HG02678 (cell line): ENCODE measurements around the gene HOXD3.

ENCODE experiments used
- ATAC-seq: cut with Tn5 transposase; IDR thresholded peaks from one replicate; pipeline ENCODE4 v1.9.1; 2021; ENCODE audit warnings: mild to moderate bottlenecking, moderate library complexity; ENCODE audit not compliant: unreplicated experiment

HOXD3 gene

GRCh38 chr2:176132205-176133171 lies 24.6 kb upstream of the HOXD3 start:
- no peak for ATAC-seq

DNA sequence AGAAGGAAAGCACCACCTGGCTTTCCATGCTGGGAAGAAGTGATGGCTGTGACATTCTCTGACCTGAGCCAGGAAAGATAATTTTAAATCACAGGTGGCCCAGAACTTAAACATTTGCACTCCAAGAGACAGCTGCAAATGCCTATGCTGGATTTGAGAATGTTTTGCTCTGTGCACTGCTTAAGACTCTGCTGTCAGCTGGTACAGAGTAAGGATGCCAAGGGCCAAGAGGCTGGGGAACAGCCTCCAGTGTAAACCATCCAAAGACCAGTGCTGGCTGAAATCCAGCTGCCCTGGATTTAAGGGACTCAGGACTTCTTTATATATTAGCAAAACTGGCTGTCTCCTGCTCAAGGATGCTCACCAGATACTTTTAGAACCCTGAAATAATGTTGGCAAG lies 23.7 kb upstream of the HOXD3 start:
- no peak for ATAC-seq

GRCh38 chr2:176134035-176134434 lies 23.1 kb upstream of the HOXD3 start:
- ATAC-seq = no peak

- no peak for ATAC-seq
These were observed 22.1 kb upstream of the HOXD3 start for GRCh38 chr2:176135035-176135440.

DNA sequence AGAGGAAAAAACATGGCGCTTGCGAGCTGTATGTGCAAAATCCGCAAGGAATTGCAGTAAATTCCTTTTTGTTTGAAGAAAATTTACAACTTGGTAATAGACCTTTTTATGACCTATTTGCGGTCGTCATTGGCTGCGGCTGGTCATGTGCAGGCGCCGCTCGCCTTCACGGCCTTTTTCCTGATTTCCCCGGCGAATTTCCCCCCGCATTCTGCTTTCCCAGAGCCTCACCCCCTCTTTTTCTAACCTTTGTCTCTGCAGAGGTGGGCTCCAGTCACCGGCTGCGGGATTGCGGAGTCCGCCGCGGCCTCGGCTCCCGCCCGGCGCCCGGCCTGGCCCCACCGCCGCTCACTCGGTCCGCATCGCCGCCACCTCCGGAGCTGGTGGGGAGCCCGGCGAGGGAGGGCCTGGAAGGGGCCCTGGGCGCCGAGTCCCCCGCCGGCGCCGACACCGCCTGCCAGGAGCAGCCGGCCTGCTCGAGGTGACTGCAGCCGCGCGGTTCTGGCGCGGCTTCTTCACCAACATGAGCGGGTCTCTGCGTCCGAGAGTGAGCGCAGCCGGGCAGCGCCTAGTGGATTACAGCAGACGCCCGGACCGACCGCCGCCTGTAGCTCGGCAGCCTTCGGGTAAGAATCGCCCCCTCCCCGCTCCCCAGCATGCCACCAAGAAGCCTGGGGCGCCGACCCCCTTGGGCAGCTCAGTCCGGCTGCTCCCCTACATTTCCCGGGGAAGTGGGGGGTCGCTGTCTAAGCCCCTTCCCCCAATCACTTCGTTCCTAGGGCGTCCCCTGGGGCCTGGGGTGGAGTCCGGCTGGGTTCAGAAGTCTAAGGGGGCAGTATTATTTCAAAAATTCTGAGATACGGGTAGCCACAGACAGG lies 20.5 kb upstream of the HOXD3 start:
- no peak for ATAC-seq

GRCh38 chr2:176137252-176137580 lies 19.9 kb upstream of the HOXD3 start:
- no peak for ATAC-seq

DNA sequence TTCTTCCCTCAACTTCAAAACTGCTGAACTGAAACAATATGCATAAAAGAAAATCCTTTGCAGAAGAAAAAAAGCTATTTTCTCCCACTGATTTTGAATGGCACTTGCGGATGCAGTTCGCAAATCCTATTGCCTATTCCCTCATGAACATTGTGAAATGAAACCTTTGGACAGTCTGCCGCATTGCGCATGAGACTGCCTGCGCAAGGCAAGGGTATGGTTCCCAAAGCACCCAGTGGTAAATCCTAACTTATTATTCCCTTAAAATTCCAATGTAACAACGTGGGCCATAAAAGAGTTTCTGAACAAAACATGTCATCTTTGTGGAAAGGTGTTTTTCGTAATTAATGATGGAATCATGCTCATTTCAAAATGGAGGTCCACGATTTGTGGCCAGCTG lies 19.2 kb upstream of the HOXD3 start:
- no peak for ATAC-seq

GRCh38 chr2:176138526-176138922 lies 18.6 kb upstream of the HOXD3 start:
- ATAC-seq = no peak

GRCh38 chr2:176138923-176139660 lies 18.0 kb upstream of the HOXD3 start:
- no peak for ATAC-seq

DNA sequence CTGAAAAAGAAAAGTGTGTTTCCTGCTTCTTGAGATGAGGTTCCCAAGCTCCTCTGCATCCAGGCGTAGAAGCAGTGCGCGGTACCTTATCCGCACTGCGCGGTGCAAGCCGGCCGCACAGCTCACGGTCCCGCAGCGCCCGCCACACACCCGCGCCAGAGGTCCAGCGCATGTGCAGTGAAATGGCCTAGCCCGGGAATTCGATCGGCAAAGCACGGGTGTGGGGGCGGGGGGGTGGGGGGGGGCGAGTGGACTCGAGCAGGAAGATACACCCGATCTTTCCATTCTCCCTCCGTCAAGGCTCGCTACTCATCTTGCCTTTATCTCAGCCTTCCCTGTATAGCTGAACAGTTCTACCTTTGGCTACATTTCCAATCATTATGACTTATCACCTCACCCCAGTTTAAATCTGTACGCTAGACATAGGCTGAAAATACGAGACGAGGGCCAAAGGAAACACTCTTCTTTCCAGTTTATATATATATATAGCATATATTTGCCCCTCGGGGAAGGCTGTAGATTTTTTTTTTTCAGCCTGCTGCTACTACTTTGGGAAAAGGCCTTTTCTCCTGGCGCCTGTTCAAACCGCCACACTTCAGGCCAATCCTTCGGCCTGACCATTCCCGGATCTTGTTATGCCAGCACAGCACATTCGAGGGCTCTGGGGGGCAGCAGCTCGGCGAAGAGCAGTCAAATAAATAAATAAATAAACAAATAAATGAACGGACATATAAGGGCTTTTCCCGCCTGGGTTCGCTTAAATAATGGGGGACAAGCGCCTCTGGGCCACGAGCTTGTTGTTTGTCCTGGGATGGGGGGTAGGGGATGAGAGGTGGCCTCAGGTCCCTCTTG lies 17.2 kb upstream of the HOXD3 start:
- ATAC-seq = no peak

DNA sequence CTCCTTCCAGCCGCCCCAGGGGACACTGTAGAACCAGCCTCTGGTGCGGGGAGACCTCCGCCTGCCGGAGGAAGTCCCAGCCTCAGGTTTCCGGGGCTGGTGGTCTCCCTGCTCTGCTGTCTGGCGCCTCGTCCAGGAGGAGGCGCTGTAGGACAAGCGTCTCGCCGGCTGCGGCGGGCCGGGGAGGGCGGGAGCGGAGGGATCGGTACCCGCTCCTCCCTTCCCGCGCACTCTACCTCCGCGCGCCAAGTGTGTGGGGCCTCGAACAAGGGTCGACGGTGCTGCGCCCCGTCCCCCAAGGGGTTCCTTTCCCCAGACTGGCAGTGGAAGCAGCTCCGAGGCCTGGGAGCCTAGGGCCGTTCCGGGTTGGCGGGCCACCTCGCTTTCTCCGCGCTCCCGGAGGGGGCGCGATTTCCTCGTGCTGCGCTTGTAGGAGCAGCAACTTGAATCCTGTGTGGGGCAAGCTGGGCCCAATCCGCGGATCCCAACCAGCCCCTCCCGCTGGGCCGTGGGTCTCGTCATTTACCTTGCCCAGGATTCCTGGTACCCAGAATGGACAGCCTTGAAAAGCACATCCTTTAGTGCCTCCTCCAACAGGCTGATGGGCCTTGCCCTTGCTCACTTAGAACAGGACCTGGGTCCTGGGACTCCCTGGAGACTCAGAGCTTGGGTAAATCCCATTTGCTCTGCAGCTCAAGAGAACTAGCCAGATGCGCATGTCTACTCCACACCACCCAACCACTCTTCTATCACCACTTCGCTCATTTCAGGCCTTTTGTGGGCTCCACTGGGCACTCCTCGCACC lies 16.4 kb upstream of the HOXD3 start:
- peak; percentile 93 for ATAC-seq

GRCh38 chr2:176142281-176142680 lies 14.8 kb upstream of the HOXD3 start:
- no peak for ATAC-seq

DNA sequence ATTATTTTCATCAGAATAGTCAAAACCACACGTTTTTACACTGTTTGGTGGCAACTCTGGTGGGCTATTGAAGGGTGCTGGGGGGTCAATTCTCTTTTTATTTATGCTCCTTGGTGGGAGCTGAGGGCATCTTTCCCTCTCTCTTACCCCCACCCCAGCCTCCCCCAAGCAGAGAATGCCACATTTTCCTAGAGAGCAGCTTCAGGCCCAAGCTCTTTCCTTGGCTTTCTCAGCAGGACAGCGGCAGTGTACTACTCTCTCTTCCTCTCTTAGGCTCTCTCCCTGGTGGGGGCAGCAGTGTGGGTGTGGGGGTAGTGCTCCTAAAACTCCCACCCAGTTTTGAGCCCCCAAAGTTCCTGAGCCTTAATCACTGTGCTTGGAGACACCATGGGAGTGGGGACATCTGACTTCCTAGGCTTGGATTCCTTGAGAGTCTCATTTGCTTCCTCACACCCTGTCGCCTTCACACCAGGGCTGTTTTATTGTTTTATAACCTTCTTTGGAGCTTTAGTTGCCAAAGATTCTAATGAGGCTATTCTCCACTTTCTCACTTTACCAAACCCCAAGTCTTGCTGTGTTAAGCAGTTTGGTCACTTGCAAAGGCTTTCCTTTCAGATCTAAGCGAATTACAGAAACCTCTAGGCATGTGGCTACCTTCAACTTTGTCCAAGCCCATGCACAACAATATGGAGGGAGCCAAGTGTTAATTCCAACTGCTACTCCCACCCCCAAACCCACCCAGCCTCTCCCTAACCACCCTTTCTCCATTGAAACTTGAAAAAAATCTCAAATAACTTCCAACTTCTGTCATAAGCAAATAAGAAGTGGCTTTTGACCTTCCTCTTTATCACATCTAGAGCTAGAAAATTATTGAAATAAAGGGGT lies 11.8 kb upstream of the HOXD3 start:
- no peak for ATAC-seq

DNA sequence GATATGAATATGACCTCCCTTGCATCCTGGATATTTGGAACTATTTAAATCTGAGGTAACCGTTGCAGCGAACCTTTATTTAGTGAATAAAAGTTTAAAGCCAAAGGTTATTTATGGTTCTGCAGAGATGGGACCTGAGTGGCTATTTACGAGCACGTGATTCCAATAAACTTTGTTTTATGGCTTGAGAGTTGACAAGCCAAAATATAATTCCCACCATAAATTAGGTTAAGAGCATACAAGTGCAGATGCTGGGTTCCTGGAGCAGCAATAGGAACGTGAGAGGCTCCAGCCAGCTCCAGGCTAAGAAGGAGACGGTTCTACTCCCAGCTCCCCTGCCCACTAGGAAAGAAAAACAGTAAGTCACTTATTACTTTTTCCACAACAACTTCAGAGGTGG lies 11.0 kb upstream of the HOXD3 start:
- no peak for ATAC-seq

DNA sequence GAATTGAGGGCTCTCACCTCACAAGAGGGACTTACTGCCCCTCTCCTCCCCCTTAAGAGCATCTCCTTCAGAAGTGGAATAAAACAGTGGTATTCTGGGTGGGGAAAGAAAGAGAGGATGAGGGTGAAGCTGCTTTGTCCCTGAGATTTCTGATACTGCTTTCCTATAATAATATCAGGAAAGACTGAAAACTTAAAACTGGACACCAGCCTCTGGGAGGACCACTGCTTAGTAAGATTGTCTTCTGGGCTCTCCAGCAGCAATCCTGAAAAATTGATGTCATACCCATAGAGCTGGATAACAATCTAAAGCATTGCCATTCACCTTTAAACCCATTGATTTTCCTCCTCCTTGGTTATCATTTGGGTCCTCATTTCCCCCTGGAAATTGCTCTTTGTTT lies 10.5 kb upstream of the HOXD3 start:
- no peak for ATAC-seq

GRCh38 chr2:176147210-176147799 lies 9.8 kb upstream of the HOXD3 start:
- ATAC-seq = no peak

- no peak for ATAC-seq
These were observed 9.2 kb upstream of the HOXD3 start for GRCh38 chr2:176147800-176148496.
